ENCODE data around the gene RBM15B.
"Not testable (repeated sequence)": the region's sequence is repeated elsewhere in the genome, so short reads cannot be mapped to it uniquely, and the experiment has no call there.

The RBM15B gene

GRCh38 chr3:51378065-51378464 lies 13.0 kb upstream of the RBM15B start:
- DNase-seq (ENCODE audit: low spot score): no peak

GRCh38 chr3:51378726-51379125 lies 12.4 kb upstream of the RBM15B start:
- DNase-seq (ENCODE audit: low spot score): no peak

- DNase-seq (ENCODE audit: low spot score): no peak
Measured at GRCh38 chr3:51379301-51379700, 11.8 kb upstream of the RBM15B start.

- no peak for DNase-seq (ENCODE audit: low spot score)
Measured at GRCh38 chr3:51379746-51380455, 11.2 kb upstream of the RBM15B start.

- DNase-seq (ENCODE audit: low spot score): no peak
Measured at GRCh38 chr3:51380601-51381332, 10.3 kb upstream of the RBM15B start.

- DNase-seq (ENCODE audit: low spot score): no peak
Measured at GRCh38 chr3:51381333-51381705, 9.8 kb upstream of the RBM15B start.

- no peak for DNase-seq (ENCODE audit: low spot score)
Measured at GRCh38 chr3:51382076-51382745, 8.9 kb upstream of the RBM15B start.

GRCh38 chr3:51382947-51383578 lies 8.0 kb upstream of the RBM15B start:
- no peak for DNase-seq (ENCODE audit: low spot score)

GRCh38 chr3:51384055-51384725 lies 6.9 kb upstream of the RBM15B start:
- no peak for DNase-seq (ENCODE audit: low spot score)

GRCh38 chr3:51384726-51385473 lies 6.2 kb upstream of the RBM15B start, which contains the start of gene MANF:
MANF (plus strand) TSS chr3:51385291; CDS start chr3:51385343, 52 bp downstream.
- peak; percentile 99 for DNase-seq (ENCODE audit: low spot score)

GRCh38 chr3:51385621-51386091 lies 5.4 kb upstream of the RBM15B start:
- no peak for DNase-seq (ENCODE audit: low spot score)

- DNase-seq (ENCODE audit: low spot score): no peak
Measured at GRCh38 chr3:51386159-51386851, 4.8 kb upstream of the RBM15B start.

GRCh38 chr3:51386852-51387229 lies 4.2 kb upstream of the RBM15B start:
- DNase-seq (ENCODE audit: low spot score): no peak

- DNase-seq (ENCODE audit: low spot score): not testable (repeated sequence)
Measured at GRCh38 chr3:51387281-51387680, 3.8 kb upstream of the RBM15B start.

GRCh38 chr3:51388286-51389029 lies 2.6 kb upstream of the RBM15B start:
- no peak for DNase-seq (ENCODE audit: low spot score)

- peak; percentile 70 for DNase-seq (ENCODE audit: low spot score)
Measured at GRCh38 chr3:51389423-51390183, 1.5 kb upstream of the RBM15B start.

GRCh38 chr3:51390246-51391074 lies 625 bp upstream of the RBM15B start:
- no peak for DNase-seq (ENCODE audit: low spot score)
